ENCODE data around the gene TPBGL. TPM values are rescaled to one million over a fixed set of nuclear protein-coding genes. Genes with fewer than 3 reads are reported as not detected.

The TPBGL gene
- total RNA-seq, 1 donor = not detected

GRCh38 chr11:75241906-75242644, 1.5 kb downstream of the TPBGL start:
- Histone ChIP-seq H3K4me3 (ENCODE audit: insufficient read depth, low read length) (peak overlapping the region; percentile 68), H3K79me2 (ENCODE audit: insufficient read depth, low read length) (no peaks in the 10 kb centered on the region), H3K9me3 (ENCODE audit: low read depth, low read length) (no peaks in the 10 kb centered on the region), H3K4me2 (ENCODE audit: insufficient read depth, low read length) (peak overlapping the region; percentile 75), H2AFZ (ENCODE audit: low read length) (peak overlapping the region; percentile 81), H4K20me1 (ENCODE audit: insufficient read depth, low read length) (no peaks in the 10 kb centered on the region), H3K4me1 (ENCODE audit: insufficient read depth, low read length) (no peaks in the 10 kb centered on the region), H3K27ac (ENCODE audit: low read depth, low read length) (no peak overlapping the region), H3K27me3 (ENCODE audit: insufficient read depth, low read length) (peaks cover 67% of the 10 kb centered on the region), H3K36me3 (ENCODE audit: insufficient read depth, low read length) (no peaks in the 10 kb centered on the region)
- peak; percentile 45 for DNase-seq (ENCODE audit: insufficient read length, low spot score, missing footprints)
- TF ChIP-seq, protein P1, sequence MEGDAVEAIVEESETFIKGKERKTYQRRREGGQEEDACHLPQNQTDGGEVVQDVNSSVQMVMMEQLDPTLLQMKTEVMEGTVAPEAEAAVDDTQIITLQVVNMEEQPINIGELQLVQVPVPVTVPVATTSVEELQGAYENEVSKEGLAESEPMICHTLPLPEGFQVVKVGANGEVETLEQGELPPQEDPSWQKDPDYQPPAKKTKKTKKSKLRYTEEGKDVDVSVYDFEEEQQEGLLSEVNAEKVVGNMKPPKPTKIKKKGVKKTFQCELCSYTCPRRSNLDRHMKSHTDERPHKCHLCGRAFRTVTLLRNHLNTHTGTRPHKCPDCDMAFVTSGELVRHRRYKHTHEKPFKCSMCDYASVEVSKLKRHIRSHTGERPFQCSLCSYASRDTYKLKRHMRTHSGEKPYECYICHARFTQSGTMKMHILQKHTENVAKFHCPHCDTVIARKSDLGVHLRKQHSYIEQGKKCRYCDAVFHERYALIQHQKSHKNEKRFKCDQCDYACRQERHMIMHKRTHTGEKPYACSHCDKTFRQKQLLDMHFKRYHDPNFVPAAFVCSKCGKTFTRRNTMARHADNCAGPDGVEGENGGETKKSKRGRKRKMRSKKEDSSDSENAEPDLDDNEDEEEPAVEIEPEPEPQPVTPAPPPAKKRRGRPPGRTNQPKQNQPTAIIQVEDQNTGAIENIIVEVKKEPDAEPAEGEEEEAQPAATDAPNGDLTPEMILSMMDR (IDR thresholded peaks at IDR 0.05; ENCODE audit: extremely low read depth, low read depth, low read length) = no peak

DNA sequence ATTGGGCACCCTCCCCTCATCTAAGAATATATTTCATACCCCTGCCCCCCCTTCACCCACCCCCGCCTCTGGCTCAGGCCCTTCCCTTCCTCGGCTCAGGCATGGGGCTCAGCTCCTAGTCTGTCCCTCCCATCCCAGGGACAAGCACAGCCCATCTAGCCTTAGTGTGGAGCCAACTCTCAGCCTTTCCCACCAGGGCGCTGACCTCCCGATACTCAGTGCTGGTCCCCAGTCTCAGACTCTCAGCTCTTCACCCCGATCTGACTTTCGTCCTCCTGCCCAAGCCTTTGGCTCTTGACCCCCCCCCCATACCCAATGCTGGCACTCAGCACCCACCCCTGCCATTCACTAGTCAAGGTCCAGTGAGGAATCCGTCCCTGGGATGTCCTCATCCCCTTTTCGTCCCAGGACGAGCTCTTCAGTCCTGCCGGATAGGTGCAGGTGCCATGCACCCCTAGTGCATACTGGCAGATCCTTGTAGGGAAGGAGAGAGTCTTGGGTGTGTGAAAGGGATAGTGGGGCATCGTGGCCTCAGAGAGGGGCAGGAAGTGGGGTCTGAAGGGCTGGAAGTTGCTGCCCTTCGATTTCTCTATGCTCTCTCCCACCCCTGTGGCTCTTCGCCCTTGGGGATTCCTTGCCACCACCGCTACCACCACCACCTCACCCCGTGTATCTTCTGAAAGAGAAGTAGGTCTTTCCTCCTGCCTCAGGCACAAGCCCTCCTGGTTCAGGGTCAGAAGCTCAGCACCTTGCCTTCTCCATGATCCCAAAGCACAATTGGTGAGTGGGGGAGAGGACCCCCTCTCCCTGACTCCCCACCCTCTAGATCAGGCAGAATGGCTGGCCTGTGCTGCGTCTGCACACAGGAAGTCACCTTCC, 2.4 kb downstream of the TPBGL start:
- Histone ChIP-seq H3K36me3 (ENCODE audit: insufficient read depth, low read length) (no peaks in the 10 kb centered on the region), H3K27me3 (ENCODE audit: insufficient read depth, low read length) (peaks cover 63% of the 10 kb centered on the region)

DNA sequence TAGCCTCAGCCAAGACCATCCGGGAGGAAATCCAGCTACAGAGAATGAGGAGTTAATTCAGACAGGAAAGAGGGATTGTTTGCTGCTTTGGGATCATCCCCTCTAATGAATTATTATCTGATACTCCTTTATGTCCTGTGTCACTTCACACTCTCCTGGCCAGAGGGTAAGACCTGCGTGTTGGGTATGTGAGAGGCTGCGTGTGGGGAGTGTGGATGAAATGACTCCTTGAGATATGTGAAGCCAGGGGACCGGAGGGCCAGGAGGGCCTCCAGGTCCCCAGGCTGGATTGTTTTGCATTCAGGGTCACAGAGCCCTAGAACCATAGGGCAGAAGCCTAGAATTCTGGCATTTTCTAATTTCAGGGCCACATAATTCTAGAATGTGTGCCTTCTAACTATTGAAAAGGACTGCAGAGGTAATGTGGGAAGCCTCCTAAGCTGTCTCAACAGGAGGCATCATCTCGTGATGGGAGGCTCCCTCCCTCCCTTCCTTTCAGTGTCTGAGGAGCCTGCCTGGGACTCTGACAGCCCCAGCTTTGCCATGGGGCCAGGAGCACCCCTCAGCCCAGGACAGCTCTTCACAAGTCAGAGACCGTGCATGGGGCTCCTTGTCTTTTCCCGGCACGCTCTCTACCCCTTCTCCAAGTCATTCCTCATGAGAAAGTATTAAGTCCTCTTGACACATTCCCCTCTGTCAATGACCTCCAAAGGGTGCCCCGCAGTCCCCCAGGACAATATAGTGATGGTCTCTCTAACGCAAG, 3.7 kb downstream of the TPBGL start:
- Histone ChIP-seq H3K36me3 (ENCODE audit: insufficient read depth, low read length) (no peaks in the 10 kb centered on the region), H3K79me2 (ENCODE audit: insufficient read depth, low read length) (no peaks in the 10 kb centered on the region), H4K20me1 (ENCODE audit: insufficient read depth, low read length) (no peaks in the 10 kb centered on the region), H3K4me3 (ENCODE audit: insufficient read depth, low read length) (no peak overlapping the region), H2AFZ (ENCODE audit: low read length) (no peak overlapping the region), H3K27me3 (ENCODE audit: insufficient read depth, low read length) (peaks cover 56% of the 10 kb centered on the region), H3K4me2 (ENCODE audit: insufficient read depth, low read length) (no peak overlapping the region), H3K27ac (ENCODE audit: low read depth, low read length) (no peak overlapping the region), H3K4me1 (ENCODE audit: insufficient read depth, low read length) (peaks cover 5% of the 10 kb centered on the region), H3K9me3 (ENCODE audit: low read depth, low read length) (no peaks in the 10 kb centered on the region)
- TF ChIP-seq, protein P1 (IDR thresholded peaks at IDR 0.05; ENCODE audit: extremely low read depth, low read depth, low read length) = no peak
- peak; percentile 36 for DNase-seq (ENCODE audit: insufficient read length, low spot score, missing footprints)

More for the DNA sequence above, 2.4 kb downstream of the TPBGL start:
- H2AFZ ChIP-seq (ENCODE audit: low read length) = no peak overlapping the region
- no peaks in the 10 kb centered on the region for H3K9me3 ChIP-seq (ENCODE audit: low read depth, low read length)
- no peaks in the 10 kb centered on the region for H3K4me1 ChIP-seq (ENCODE audit: insufficient read depth, low read length)
- DNase-seq (ENCODE audit: insufficient read length, low spot score, missing footprints) = peak; percentile 52
- TF ChIP-seq, protein P1 (IDR thresholded peaks at IDR 0.05; ENCODE audit: extremely low read depth, low read depth, low read length) = no peak
- H3K79me2 ChIP-seq (ENCODE audit: insufficient read depth, low read length) = no peaks in the 10 kb centered on the region
- H3K27ac ChIP-seq (ENCODE audit: low read depth, low read length) = no peak overlapping the region
- H3K4me3 ChIP-seq (ENCODE audit: insufficient read depth, low read length) = no peak overlapping the region
- no peaks in the 10 kb centered on the region for H4K20me1 ChIP-seq (ENCODE audit: insufficient read depth, low read length)
- no peak overlapping the region for H3K4me2 ChIP-seq (ENCODE audit: insufficient read depth, low read length)
